ENCODE data around the gene SESTD1. TPM values are rescaled to one million over a fixed set of nuclear protein-coding genes. Genes with fewer than 3 reads are reported as not detected.

The SESTD1 gene
- total RNA-seq, 1 experiment from 2014 or later: 26.6 TPM

- ATAC-seq: no peak
Observed at GRCh38 chr2:179313057-179313456, 48.4 kb upstream of the SESTD1 start.

GRCh38 chr2:179311101-179311500, 46.5 kb upstream of the SESTD1 start:
- no peaks in the 10 kb centered on the region for H3K9me3 ChIP-seq (ENCODE audit: control insufficient read depth in 1 of 2, insufficient read depth in 1 of 2, low read depth in 1 of 2, low read length in 2 of 2)
- ChIA-PET CTCF (no interaction called here), POLR2A (no interaction called here), RAD21 (ENCODE audit: low non-redundant PET in 1 of 2, low total read pairs in 2 of 2, uncharacterized antibody in 2 of 2, unreplicated experiment in 2 of 2) (no interaction called here)
- H3K79me2 ChIP-seq (ENCODE audit: insufficient read depth, low read length): no peaks in the 10 kb centered on the region
- no peaks in the 10 kb centered on the region for H3K4me1 ChIP-seq (ENCODE audit: control insufficient read depth in 1 of 2, insufficient read depth in 2 of 2, low read length in 2 of 2)
- H3K9ac ChIP-seq (ENCODE audit: low read length): no peak overlapping the region
- no peaks in the 10 kb centered on the region for H3K9me2 ChIP-seq (ENCODE audit: insufficient read depth)
- intact Hi-C loops (cut with micrococcal nuclease): no loop called here
- no peak overlapping the region for H2AFZ ChIP-seq (ENCODE audit: low read depth, low read length, poor library complexity, severe bottlenecking)
- H3K4me2 ChIP-seq (ENCODE audit: low read length): no peak overlapping the region
- H4K20me1 ChIP-seq (ENCODE audit: insufficient read depth): no peaks in the 10 kb centered on the region
- BruUV-seq (replicated peaks): no TSS peak
- H3K27me3 ChIP-seq (ENCODE audit: insufficient read depth, low read length): no peaks in the 10 kb centered on the region
- H3K36me3 ChIP-seq (ENCODE audit: control insufficient read depth in 1 of 2, insufficient read depth in 2 of 2, low read length in 2 of 2): no peaks in the 10 kb centered on the region
- ATAC-seq (no peak), DNase-seq (ENCODE audit: low read depth, low spot score) (no peak)
- no peak overlapping the region for H3K4me3 ChIP-seq (replicated peaks in 1 of 2; ENCODE audit: low read depth in 1 of 2, low read length in 2 of 2)
- no peak overlapping the region for H3K27ac ChIP-seq (ENCODE audit: low read depth, low read length)
- TF ChIP-seq YY1 (IDR thresholded peaks at IDR 0.05; ENCODE audit: extremely low read depth, insufficient replicate concordance, low read depth, low read length) (no peak), MAX (IDR thresholded peaks at IDR 0.05) (no peak), SP1 (IDR thresholded peaks at IDR 0.05; ENCODE audit: low read depth) (no peak), POLR2AphosphoS5 (IDR thresholded peaks at IDR 0.05; ENCODE audit: low read depth, low read length) (no peak), FOSL1 (IDR thresholded peaks at IDR 0.05; ENCODE audit: low read depth) (no peak), ZFX (IDR thresholded peaks at IDR 0.05) (no peak), TCF7L2 (IDR thresholded peaks at IDR 0.05; ENCODE audit: borderline replicate concordance, extremely low read depth, insufficient read depth, insufficient read length) (no peak), JUND (IDR thresholded peaks at IDR 0.05) (no peak), CTCF (IDR thresholded peaks at IDR 0.05 in 2 of 3, conservative IDR thresholded peaks at IDR 0.05 in 1 of 3; ENCODE audit: borderline replicate concordance in 1 of 3, insufficient read depth in 1 of 3, low read depth in 2 of 3, low read length in 2 of 3) (no peak), ZNF274 (IDR thresholded peaks at IDR 0.05; ENCODE audit: low read depth, low read length) (no peak), EZH2 (IDR thresholded peaks at IDR 0.05) (no peak), CBX3 (IDR thresholded peaks at IDR 0.05; ENCODE audit: low read depth) (no peak), RAD21 (IDR thresholded peaks at IDR 0.05; ENCODE audit: low read depth) (no peak), SRF (IDR thresholded peaks at IDR 0.05; ENCODE audit: low read depth) (no peak), REST (IDR thresholded peaks at IDR 0.05; ENCODE audit: low read depth) (no peak), EZH2phosphoT487 (IDR thresholded peaks at IDR 0.05; ENCODE audit: borderline replicate concordance) (no peak), CEBPB (IDR thresholded peaks at IDR 0.05; ENCODE audit: low read depth) (no peak)

More at GRCh38 chr2:179313057-179313456, 48.4 kb upstream of the SESTD1 start:
- Histone ChIP-seq H3K27me3 (ENCODE audit: insufficient read depth, low read length) (no peaks in the 10 kb centered on the region), H2AFZ (ENCODE audit: low read depth, low read length, poor library complexity, severe bottlenecking) (no peak overlapping the region), H3K9me3 (ENCODE audit: control insufficient read depth in 1 of 2, insufficient read depth in 1 of 2, low read depth in 1 of 2, low read length in 2 of 2) (no peaks in the 10 kb centered on the region), H3K27ac (ENCODE audit: low read depth, low read length) (no peak overlapping the region), H4K20me1 (ENCODE audit: insufficient read depth) (no peaks in the 10 kb centered on the region), H3K4me3 (replicated peaks in 1 of 2; ENCODE audit: low read depth in 1 of 2, low read length in 2 of 2) (no peak overlapping the region), H3K4me1 (ENCODE audit: control insufficient read depth in 1 of 2, insufficient read depth in 2 of 2, low read length in 2 of 2) (no peaks in the 10 kb centered on the region), H3K36me3 (ENCODE audit: control insufficient read depth in 1 of 2, insufficient read depth in 2 of 2, low read length in 2 of 2) (no peaks in the 10 kb centered on the region), H3K79me2 (ENCODE audit: insufficient read depth, low read length) (no peaks in the 10 kb centered on the region), H3K9ac (ENCODE audit: low read length) (no peak overlapping the region), H3K9me2 (ENCODE audit: insufficient read depth) (no peaks in the 10 kb centered on the region), H3K4me2 (ENCODE audit: low read length) (no peak overlapping the region)
- BruUV-seq (replicated peaks): no TSS peak
- RAD21 ChIA-PET (ENCODE audit: low non-redundant PET in 1 of 2, low total read pairs in 2 of 2, uncharacterized antibody in 2 of 2, unreplicated experiment in 2 of 2): no interaction called here
- intact Hi-C loops (cut with micrococcal nuclease): no loop called here
- POLR2A ChIA-PET: no interaction called here
- CTCF ChIA-PET: no interaction called here
- DNase-seq (ENCODE audit: low read depth, low spot score): no peak
- TF ChIP-seq TCF7L2 (IDR thresholded peaks at IDR 0.05; ENCODE audit: borderline replicate concordance, extremely low read depth, insufficient read depth, insufficient read length) (no peak), EGR1 (IDR thresholded peaks at IDR 0.05; ENCODE audit: low read depth) (no peak), JUND (IDR thresholded peaks at IDR 0.05) (no peak)

Data from HCT116 (cell line).